GM21528 (cell line): ENCODE measurements around the gene PRMT2.
"Not testable (repeated sequence)": the region's sequence is repeated elsewhere in the genome, so short reads cannot be mapped to it uniquely, and the experiment has no call there.

Experiments used
- ATAC-seq: cut with Tn5 transposase; IDR thresholded peaks from one replicate; pipeline ENCODE4 v1.9.1; 2021; ENCODE audit warnings: mild to moderate bottlenecking, moderate library complexity; ENCODE audit not compliant: unreplicated experiment, low FRiP score

Gene PRMT2

GRCh38 chr21:46666941-46667740 lies 31.7 kb downstream of the PRMT2 start:
- no peak for ATAC-seq

- no peak for ATAC-seq
These were observed 32.4 kb downstream of the PRMT2 start for GRCh38 chr21:46667741-46668380.

DNA sequence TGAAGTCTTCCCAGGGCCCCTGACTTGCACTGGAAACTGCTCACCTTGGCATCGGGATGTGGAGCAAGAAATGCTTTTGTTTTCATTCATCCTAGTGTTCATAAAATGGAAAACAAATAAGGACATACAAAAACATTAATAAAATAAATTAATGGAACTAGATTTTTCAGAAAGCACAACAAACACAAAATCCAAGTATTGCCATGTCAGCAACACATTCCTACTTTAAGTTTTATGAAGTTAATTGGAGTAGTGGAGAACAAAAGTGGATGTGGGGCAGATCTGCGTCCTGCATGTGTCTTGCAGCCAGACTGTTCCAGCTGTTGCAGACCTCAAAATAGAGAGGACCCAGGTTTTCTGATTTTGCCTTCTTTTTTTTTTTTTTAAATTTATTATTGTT lies 32.9 kb downstream of the PRMT2 start:
- ATAC-seq, result no peak

GRCh38 chr21:46668904-46669303 lies 33.4 kb downstream of the PRMT2 start:
- ATAC-seq, result not testable (repeated sequence)

GRCh38 chr21:46674430-46675007 lies 39.0 kb downstream of the PRMT2 start:
- ATAC-seq, result no peak

GRCh38 chr21:46675595-46676280 lies 40.3 kb downstream of the PRMT2 start:
- no peak for ATAC-seq

- ATAC-seq, result not testable (repeated sequence)
These were observed 41.1 kb downstream of the PRMT2 start for GRCh38 chr21:46676542-46676941.

GRCh38 chr21:46681593-46681992 lies 46.1 kb downstream of the PRMT2 start:
- not testable (repeated sequence) for ATAC-seq

GRCh38 chr21:46698652-46699051 lies 63.2 kb downstream of the PRMT2 start:
- ATAC-seq, result not testable (repeated sequence)

DNA sequence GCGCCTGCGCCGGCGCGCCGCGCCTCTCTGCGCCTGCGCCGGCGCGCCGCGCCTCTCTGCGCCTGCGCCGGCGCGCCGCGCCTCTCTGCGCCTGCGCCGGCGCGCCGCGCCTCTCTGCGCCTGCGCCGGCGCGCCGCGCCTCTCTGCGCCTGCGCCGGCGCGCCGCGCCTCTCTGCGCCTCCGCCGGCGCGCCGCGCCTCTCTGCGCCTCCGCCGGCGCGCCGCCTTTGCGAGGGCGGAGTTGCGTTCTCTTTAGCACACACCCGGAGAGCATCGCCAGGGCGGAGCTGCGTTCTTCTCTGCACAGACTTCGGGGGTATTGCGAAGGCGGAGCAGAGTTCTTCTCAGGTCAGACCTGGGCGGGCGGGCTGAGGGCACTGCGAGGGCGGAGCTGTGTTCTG lies 63.6 kb downstream of the PRMT2 start:
- ATAC-seq, result not testable (repeated sequence)
